ENCODE data around the gene C1GALT1.
"Not testable (repeated sequence)": the region's sequence is repeated elsewhere in the genome, so short reads cannot be mapped to it uniquely, and the experiment has no call there.

C1GALT1 gene

DNA sequence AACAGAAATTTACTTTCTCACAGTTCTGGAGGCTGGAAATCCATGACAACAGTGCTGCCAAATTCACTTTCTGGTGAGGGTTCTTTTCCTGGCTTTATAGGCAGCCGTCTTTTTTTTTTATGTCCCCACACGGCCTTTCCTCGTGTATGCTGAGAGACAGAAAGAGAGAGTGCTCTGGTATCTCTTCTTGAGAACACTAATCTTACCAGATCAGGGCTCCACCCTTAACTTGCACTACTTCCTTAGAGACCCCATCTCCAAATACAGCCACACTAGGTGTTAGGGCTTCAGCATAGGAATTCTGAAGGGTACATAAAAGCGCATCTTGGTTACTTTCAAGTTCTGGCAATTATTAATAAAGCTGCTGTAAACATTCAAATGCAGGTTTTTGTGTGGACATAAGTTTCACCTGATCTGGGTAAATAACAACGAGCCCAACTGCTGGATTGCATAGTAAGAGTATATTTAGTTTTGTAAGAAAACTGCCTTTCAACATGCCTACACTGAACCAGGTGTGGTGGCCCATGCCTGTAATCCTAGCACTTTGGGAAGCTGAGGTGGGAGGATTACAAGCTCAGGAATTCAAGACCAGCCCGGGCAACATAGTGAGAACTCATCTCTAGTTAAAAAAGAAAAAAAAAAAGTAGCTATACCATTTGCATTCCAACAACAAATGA is 8.2 kb upstream of the C1GALT1 start:
- no peak for DNase-seq

DNA sequence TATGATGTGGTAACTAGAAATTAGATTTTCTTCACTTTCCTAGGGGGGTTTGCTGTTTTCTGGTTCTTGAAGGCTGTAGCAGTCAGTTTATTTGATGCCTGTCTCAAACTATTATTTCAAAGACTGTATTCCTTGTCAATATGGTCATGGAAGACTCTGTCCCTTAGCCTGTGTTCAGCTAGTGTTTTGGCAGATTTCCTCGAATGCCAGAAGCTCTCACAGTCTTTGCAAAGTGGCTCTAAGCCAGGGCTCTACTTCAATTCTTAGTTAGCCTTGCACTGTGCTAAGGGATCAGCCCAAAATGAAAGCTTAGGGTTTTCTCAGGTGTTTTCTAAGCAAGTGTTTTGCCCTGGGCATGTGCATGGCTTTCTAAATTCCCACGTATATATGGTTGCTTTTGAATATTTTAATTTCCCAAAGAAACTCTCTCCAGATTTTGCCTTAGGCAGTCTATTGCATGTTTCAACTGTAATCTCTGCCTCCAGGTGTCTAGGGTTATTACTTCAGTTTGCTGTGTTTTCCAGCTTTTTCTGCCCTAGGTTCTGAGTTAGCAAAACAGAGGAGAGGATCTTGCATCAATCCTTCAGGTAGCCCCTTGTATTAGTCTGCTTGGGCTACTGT is 7.2 kb upstream of the C1GALT1 start:
- DNase-seq = no peak

- DNase-seq = no peak
These were observed 5.8 kb upstream of the C1GALT1 start for GRCh38 chr7:7176406-7177043.

- DNase-seq = no peak
These were observed 5.3 kb upstream of the C1GALT1 start for GRCh38 chr7:7177044-7177517.

DNA sequence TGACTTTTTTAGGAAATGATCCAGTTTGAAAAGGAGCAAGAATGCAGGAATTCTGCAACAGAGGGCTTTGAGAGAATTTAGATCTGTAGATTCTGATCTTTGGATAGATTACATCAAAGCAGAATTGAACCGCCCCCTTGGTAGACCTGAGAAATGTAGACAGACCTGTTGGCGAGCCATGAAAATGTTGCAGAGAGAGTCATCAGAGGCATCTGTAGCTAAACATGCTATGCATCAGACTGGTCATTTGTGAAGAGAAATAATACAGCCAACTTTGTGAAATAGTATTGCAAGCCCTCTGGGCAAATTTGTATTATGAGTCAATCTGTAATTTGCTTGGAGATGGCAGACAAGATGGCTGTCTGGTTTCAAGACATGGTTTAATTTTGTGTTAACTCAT is 4.3 kb upstream of the C1GALT1 start:
- DNase-seq = no peak

- DNase-seq = no peak
These were observed 3.4 kb upstream of the C1GALT1 start for GRCh38 chr7:7178906-7179305.

DNA sequence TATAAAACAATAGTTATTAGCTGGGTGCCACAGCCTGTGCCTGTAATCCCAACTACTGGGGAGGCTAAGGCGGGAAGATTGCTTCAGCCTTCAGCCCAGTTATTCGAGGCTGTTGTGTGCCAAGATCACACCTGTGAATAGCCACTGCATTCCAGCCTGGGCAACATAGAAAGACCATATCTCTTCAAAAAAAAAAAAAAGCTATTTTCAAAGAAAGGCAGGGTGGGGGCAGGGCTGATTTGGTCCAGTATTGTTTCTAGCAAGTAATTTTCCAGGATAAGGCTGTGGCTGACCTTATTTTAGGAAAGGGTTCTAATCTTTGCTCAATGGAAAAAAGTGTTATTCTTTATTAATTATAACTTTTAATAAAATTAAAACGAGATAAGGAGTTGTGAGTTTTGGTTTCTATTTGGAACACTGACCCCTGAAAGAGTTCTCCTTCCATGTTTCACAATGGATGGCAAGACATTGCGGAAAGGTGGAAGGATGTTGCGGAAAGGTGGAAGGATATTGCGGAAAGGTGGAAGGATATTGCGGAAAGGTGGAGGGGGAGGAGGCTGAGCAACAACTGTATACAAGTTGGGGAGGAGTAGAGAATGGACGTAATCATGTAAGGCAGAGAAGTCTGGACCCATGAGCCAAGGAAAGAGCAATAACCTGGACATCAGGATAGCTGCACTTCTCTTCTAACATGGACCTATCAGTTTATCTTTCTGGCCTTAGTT is 1.5 kb upstream of the C1GALT1 start:
- no peak for DNase-seq

DNA sequence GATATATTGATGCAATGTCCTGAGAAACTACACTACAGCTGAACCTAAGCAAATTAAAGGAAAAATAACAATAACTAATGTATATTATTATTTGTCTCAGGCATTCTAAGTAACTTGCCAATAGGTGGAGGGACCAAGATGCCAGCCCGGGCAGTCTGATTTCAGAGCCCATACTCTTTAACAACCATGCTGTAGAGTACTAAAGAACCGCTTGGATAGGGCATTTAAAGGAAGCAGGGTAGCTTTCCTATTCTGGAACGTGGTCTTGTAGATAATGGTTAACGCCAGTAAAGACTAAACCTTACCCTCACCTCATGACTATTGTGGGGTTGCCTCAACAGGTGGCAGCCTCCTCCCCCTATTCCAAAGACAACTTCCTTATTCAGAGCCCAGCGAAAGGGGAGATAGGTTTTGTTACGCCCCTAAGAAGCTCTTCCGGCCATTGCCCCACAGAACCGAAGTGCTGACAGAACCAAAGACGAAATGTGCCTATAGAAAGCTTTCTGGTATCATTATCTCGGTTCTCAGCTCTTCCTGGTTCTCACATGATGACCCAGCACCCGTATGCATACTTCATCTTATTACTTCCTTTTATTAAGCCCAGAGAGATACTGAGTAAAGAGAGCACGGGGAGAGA is 707 bp upstream of the C1GALT1 start:
- peak; percentile 48 to 73 for DNase-seq

DNA sequence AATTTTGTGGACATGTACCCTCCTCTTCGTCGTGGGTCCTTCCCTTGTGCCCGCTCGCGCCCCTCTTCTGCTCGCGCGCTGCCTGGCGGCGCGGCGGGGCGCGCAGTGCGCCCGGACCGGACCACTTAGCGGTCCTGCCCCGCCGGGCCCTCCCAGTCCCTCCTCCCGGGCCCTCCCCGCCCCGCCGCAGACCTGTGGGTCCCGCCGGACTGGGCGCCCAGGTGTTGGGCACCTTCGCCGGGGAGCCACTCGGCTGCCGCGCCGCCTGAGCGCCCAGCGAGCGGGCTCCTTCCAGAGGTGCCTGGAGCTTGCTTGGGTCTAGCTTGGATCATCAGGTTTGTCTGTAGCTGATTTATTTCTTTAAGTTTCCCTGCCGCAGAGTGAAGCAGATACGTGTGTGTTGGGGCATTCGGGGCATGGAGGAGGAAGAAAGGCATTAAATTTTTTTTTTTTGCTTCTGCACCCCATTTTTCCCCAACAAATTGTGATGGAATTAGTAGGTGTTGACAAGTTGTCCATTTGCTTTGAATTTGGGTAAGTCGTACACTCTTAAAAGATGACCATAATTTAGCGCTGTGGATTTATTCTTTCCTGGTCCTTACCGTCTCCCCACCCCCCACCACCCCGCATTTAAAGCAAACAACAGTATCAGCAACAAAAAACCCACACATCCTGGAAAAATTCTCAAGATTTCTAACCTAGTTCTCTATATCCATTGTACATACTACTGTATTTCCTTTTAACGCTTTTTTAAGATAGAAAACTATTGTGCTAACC is 905 bp downstream of the C1GALT1 start:
- peak in 1 of 2 donors; percentile 73 for DNase-seq

DNA sequence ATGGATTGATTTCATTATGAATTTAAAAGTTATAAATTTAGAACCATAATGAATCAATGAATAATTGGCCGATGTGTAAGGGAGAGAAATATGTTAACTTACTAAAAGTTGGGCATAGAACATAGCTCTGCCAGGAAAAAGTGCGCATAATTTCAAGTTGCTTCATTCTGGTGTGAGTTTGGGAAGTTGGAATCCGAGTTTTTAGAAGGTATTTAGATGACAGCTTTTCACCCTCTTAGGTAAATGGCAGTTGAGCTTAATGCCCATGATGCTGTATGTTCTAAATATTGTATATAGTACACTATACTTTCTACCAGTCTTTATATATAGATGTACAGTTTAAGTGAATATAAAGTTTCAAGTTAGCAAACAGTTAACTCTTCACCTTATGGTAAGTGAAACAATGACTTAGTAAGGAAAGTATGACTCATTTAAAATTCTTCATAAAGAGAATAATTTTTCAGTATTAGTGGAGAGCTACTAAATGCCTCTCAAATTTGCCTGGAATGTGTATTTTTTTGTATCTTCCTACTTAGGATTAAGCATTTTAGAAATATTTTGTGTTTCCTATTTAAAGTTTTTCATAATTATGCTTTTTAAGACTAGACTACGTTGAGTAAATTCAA is 1.6 kb downstream of the C1GALT1 start:
- no peak for DNase-seq

DNA sequence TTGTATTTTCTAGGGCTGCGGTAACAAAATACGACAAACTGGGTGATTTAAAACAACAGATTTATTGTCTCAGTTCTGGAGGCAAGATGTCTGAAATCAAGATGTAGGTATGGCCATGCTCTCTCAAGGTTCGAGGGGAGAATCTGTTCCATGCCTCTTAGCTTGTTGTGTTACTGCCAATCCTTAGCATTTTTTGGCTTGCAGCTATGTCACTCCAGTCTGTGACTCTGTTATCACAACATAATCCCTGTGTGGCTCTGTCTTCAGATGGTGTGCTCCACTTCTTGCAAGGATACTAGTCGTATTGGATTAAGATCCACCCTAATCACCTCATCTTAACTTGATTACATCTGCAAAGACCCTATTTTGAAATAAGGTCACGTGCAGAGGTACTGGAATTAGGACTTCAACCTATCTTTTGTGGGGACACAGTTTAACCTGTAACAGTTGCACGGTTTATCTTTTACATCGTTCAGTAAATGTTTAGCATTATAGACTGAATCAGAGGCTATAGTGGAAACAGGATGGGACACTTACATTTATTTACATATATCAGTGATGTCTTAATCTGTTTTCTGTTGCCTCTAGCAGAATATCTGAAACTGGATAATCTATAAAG is 3.1 kb downstream of the C1GALT1 start:
- no peak for DNase-seq

- DNase-seq = no peak
These were observed 5.7 kb downstream of the C1GALT1 start for GRCh38 chr7:7188091-7188490.

DNA sequence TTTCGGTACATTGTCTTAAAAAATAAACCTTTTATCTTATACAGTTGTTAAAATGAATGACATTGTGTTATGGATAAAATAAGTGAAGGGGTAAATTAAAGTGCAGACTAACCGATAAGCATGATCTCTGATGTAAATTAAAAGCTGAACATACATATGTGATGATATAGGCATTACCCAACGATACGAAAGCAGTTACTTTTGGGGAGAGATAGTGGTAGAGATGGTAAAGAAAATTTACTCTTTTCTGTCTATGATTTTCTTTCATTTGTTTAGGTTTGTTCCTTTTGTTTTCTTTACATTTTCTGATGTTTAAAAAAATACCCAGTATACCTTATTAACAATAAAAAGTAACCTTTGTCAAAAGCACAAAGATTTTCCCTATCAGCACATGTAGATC is 6.4 kb downstream of the C1GALT1 start:
- no peak for DNase-seq

DNA sequence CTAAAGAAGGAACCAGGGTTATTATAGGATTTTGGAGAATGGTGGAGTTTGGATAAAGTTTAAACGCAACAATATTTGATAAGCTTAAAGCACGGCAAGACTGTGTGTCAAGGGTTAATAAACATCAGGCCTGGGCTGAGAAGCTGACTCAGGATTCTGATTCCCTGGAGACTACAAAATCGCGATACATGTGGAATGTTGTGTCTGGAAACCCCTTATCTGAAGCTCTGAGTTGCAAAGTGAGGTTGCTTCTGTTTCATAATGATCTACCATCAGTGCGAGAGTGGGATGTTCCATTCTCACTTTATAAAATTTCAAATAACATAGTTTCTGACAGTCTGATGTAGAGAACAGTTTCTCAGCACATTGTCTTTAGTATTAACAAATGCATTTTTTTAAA is 7.8 kb downstream of the C1GALT1 start:
- no peak for DNase-seq

- DNase-seq = no peak
These were observed 8.8 kb downstream of the C1GALT1 start for GRCh38 chr7:7191137-7191536.

- not testable (repeated sequence) for DNase-seq
These were observed 10.7 kb downstream of the C1GALT1 start for GRCh38 chr7:7192798-7193788.

DNA sequence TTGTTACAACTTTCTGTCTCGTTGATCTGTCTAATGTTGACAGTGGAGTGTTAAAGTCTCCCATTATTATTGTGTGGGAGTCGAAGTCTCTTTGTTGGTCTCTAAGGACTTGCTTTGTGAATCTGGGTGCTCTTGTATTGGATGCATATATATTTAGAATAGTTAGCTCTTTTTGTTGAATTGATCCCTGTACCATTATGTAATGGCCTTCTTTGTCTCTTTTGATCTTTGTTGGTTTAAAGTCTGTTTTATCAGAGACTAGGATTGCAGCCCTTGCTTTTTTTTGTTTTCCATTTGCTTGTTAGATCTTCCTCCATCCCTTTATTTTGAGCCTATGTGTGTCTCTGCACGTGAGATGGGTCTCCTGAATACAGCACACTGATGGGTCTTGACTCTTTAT is 17.2 kb downstream of the C1GALT1 start:
- DNase-seq = not testable (repeated sequence)

DNA sequence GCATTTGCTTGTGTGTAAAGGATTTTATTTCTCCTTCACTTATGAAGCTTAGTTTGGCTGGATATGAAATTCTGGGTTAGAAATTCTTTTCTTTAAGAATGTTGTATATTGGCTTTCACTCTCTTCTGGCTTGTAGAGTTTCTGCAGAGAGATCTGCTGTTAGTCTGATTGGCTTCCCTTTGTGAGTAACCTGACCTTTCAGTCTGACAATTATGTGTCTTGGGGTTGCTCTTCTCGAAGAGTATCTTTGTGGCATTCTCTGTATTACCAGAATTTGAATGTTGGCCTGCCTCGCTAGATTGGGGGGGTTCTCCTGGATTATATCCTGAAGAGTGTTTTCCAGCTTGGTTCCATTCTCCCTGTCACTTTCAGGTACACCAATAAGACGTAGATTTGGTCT is 17.9 kb downstream of the C1GALT1 start:
- not testable (repeated sequence) for DNase-seq

DNA sequence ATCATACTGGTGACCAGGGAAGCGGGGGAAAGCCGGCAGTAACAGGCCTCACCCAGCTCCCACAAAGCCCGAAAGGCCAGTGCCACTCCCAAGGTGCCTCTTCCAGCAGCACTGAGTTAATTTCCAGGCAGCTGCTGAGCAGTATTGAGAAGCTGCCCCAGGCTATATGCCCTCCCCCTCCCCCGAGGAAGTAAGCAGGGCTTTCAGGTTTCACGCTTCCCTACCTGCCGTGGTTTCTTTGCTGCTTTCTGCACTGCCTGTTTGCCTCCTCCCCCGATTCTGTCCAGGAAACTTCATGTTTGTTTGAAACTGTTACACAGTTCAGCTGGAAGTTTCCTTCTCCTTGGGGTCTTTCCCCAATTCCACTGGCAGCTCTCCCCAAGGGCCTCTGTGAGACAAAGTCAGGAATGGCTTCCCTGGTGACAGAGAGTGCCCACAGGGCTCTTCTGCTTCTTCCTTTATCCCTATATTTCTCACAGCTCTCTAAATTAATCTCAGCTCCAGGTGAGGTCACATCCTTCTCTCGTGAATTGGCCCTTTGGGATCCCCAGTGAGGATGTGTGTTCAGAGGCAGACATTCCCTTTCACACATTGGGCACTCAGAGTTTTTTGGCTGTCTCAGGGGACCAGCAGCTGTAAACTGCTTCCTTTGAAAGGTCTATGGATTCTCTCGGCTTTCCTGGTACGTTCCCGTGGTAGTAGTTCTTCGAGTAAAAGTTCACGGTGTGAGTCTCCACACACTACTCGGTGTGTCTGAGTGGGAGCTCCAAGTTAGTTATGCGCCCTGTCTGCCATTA is 19.4 kb downstream of the C1GALT1 start:
- DNase-seq = no peak

All from hippocampal formation (tissue), 2 donors.